HG02885 (cell line): Measurements from ENCODE around the gene CIC.

Source experiments
- ATAC-seq: cut with Tn5 transposase; IDR thresholded peaks from one replicate; pipeline ENCODE4 v1.9.1; 2021; ENCODE audit warnings: mild to moderate bottlenecking; ENCODE audit not compliant: unreplicated experiment, poor library complexity

The CIC gene

GRCh38 chr19:42285988-42286348, 16.9 kb downstream of the CIC start:
- ATAC-seq, result no peak

DNA sequence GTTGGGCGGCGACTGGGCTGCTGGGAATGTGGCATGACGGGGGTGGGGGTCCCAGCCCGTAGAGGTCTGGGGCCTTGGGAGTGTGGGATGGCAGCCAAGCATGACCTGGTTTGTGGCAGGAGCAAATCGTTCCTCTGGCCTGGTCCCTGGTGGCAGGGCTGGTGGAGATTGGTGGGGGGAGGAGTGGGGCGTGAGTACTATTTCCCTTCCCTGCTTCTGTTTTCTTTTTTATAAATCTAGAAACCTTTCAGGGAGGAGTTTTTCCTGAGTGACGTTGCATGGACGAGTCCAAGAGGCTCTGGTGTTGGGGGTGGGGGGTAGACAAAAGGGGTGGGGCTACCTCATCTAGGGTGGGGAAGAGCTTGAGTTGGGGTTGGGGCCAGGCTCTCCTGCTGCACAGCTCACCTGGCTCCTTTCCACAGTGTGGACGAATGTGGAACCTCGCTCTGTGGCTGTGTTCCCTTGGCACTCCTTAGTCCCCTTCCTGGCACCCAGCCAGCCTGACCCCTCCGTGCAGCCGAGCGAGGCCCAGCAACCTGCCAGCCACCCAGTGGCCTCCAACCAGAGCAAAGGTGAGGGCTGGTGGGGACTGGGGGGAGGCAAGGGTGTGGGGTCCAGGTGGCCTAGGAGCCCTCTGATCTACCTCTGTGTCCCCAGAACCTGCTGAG, 17.4 kb downstream of the CIC start:
- ATAC-seq, result no peak

DNA sequence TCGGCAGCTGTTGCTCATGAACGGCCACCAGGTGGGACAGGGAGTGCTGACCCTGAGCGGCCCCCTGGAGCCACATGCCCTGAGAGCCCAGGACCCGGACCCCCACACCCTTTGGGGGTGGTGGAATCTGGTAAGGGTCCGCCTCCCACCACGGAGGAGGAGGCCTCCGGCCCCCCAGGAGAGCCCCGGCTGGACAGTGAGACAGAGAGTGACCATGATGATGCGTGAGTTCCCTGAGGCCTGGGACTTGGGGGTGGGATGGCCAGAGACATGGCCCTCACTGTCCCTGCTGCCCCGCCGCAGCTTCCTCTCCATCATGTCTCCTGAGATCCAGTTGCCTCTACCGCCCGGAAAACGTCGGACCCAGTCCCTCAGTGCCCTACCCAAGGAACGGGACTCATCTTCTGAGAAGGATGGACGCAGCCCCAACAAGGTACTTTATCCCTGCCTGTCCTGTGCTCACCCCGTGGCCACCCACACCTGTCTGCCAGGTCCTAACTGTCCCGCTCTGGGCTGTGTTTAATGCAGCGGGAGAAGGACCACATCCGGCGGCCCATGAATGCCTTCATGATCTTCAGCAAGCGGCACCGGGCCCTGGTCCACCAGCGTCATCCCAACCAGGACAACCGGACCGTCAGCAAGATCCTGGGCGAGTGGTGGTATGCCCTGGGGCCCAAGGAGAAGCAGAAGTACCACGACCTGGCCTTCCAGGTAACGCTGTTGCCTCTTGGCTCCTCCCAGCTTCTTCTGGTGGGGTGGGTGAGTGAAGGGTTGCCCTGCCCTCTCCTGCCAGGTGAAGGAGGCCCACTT, 18.2 kb downstream of the CIC start:
- ATAC-seq, result no peak

DNA sequence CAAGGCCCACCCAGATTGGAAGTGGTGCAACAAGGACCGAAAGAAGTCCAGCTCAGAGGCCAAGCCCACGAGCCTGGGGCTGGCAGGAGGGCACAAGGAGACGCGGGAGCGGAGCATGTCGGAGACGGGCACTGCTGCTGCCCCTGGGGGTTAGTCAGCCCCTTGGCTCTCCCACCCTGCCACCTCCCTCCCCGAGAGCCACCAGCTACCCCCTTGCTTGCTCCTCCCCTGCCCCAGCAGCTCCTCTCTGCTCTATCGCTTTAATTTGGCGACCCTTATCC, 18.7 kb downstream of the CIC start:
- no peak for ATAC-seq

DNA sequence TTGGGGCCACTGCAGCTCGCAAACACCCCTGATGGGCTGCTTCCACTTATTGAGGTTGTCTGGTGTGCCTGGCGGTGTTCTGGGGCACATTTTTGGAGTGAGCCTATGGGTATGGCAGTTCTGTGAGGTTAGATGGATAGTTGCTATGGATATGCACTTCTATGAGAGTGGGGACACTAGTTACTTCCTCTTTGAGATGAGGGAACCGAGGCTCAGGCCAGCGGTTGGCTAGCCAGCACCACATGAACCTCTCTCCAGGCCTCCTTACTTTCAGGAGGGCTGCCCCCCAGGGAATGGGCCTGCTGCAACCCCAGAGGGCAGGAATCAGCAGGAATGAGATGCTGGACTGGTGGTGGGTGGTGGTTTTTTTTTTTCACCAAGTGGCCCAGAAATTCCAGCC, 19.3 kb downstream of the CIC start:
- ATAC-seq, result no peak

- ATAC-seq, result no peak
Observed at GRCh38 chr19:42288881-42289555, 20.0 kb downstream of the CIC start.

- ATAC-seq, result no peak
Observed at GRCh38 chr19:42289556-42290041, 20.5 kb downstream of the CIC start.

DNA sequence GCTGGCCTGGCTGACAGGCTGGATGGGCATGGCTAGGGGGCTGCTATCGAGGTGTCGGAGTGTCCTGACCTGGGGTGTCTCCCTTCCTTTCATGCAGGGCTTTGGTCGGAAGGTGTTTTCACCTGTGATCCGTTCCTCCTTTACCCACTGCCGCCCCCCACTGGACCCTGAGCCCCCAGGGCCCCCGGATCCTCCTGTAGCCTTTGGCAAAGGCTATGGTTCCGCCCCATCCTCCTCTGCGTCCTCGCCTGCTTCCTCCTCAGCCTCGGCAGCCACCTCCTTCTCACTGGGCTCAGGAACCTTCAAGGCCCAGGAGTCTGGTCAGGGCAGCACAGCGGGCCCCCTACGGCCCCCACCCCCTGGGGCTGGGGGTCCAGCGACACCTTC, 21.1 kb downstream of the CIC start:
- ATAC-seq, result no peak

GRCh38 chr19:42290523-42291434, 21.7 kb downstream of the CIC start:
- no peak for ATAC-seq

DNA sequence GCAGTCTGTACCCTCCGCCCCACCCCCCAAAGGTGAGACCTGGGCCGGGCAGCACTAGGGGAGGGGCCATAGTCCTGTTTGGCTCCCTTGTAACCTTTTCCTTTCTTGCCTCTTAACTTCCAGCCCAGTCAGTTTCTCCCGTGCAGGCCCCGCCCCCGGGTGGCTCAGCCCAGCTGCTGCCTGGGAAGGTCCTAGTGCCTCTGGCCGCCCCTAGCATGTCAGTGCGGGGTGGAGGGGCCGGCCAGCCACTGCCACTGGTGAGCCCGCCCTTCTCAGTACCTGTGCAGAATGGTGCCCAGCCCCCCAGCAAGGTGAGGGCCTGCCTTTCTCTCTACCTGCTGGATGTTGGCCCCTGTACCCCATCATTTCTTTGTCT, 22.4 kb downstream of the CIC start:
- ATAC-seq, result no peak

GRCh38 chr19:42292042-42292960, 23.2 kb downstream of the CIC start:
- ATAC-seq, result no peak

DNA sequence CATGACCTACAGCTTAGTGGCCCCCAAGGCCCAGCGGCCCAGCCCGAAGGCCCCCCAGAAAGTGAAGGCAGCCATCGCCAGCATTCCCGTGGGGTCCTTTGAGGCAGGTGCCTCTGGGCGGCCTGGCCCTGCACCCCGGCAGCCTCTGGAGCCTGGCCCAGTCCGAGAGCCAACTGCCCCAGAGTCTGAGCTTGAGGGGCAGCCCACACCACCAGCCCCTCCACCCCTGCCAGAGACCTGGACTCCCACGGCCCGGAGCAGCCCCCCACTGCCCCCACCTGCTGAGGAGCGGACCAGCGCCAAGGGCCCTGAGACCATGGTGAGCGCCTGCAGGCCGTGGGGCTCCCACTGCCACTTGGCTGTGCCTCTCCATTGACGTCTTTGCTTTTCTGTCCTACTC, 23.9 kb downstream of the CIC start:
- ATAC-seq, result no peak

DNA sequence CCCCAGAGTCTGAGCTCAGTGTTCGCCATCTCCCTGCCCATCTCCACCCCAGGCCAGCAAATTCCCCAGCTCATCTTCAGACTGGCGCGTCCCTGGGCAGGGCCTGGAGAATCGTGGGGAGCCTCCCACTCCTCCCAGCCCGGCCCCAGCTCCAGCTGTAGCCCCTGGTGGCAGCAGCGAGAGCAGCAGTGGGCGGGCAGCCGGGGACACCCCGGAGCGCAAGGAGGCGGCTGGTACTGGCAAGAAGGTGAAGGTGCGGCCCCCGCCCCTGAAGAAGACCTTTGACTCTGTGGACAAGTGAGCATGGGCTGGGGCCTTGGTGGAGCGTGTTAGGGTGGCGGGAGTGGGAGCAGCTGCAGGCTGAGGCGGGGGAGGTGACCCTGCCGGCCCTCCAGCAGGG, 24.5 kb downstream of the CIC start:
- no peak for ATAC-seq

DNA sequence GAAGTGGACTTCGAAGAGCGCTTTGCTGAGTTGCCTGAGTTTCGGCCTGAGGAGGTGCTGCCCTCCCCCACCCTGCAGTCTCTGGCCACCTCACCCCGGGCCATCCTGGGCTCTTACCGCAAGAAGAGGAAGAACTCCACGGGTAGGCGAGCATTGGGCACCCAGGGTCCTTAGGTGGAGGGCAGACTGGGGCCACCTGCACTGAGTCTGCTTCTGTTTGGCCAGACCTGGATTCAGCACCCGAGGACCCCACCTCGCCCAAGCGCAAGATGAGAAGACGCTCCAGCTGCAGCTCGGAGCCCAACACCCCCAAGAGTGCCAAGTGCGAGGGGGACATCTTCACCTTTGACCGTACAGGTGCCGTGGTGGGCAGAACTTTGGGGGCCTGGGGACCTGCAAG, 24.9 kb downstream of the CIC start:
- no peak for ATAC-seq

DNA sequence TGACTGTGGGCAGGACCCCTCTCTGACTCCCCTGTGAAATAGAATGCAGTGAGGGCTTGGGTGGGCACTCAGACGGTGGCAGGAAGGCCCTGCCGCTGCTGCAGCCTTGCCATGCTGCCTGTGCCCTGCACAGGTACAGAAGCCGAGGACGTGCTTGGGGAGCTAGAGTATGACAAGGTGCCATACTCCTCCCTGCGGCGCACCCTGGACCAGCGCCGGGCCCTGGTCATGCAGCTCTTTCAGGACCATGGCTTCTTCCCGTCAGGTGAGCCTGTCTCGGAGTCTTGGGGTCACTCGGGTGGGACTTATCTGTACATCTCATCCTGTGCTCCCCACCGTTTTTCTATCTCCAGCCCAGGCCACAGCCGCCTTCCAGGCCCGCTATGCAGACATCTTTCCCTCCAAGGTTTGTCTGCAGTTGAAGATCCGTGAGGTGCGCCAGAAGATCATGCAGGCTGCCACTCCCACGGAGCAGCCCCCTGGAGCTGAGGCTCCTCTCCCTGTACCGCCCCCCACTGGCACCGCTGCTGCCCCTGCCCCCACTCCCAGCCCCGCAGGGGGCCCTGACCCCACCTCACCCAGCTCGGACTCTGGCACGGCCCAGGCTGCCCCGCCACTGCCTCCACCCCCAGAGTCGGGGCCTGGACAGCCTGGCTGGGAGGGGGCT, 25.6 kb downstream of the CIC start:
- no peak for ATAC-seq

DNA sequence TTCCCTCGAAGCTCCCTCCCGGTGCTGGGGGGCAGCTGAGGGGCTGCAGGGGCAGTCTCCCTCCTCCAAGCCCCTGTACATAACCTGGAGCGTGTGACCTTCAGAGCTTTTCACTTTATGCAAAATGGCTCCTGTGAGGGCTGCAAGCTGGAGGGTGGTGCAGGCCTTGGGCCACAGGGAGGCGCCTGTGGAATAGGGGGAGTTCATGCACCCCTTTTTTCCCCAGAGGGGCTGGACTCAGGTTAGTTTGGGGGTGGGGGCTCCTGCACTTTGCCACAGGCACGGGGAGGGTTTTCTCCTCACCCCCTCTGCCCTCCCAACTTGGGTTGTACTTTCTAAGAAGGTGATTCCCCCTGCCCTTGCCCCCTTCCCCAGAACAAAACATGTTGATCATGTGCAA, 26.3 kb downstream of the CIC start:
- ATAC-seq, result no peak

DNA sequence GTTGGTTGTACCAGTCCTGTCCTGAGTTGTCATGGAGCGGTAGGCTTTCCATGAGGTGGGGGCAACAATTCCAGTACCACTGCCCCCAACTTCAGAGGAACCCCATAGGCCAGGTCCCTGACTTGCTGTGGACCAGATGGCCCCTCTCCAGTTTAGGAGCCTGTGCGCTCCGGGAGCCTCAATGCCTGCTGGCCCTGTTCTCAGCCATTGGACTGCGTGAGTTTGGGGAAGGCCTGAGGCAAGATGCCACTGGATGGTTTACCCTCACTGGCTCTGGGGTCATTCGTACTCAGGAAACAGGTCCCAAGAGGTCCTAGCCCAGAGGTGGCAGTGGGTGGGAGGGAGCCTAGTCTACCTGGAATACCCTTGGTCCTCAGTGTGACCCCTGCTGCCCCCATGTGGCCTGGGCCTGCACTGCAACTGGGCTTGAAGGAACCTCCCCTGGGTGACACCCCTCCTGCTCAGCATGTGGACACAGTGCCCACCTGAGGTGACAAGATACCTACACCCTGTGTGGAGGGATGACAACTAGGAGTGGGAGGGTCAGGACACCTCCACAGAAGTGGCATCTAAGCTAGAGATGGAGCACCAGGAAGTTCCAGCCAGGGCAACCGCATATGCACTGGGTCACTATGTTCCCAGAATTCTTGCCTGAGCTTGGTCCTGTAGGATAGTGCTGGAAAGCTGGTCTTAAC, 26.9 kb downstream of the CIC start:
- ATAC-seq, result peak; percentile 61

DNA sequence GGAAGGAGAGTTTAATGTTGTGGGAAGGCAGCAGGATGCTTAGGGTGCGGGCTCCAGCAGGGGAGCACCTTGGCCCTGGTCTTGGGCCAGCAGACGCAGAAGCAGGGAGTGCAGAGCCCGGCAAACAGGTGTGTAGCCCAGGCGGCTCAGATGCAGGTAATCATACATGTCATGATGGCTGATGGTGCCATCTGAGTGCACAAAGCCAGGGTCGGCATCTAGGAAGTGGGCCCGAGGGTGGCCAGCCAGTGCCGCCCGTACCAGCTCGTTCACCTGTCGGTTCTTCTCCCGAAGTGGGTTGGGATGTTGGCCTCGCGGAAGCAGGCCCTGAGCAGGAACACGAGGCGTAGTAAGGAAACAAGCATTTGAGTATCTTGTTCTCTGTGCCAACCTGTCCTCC, 28.0 kb downstream of the CIC start:
- no peak for ATAC-seq
